Measurements from ENCODE around the gene DDX56.

DNA sequence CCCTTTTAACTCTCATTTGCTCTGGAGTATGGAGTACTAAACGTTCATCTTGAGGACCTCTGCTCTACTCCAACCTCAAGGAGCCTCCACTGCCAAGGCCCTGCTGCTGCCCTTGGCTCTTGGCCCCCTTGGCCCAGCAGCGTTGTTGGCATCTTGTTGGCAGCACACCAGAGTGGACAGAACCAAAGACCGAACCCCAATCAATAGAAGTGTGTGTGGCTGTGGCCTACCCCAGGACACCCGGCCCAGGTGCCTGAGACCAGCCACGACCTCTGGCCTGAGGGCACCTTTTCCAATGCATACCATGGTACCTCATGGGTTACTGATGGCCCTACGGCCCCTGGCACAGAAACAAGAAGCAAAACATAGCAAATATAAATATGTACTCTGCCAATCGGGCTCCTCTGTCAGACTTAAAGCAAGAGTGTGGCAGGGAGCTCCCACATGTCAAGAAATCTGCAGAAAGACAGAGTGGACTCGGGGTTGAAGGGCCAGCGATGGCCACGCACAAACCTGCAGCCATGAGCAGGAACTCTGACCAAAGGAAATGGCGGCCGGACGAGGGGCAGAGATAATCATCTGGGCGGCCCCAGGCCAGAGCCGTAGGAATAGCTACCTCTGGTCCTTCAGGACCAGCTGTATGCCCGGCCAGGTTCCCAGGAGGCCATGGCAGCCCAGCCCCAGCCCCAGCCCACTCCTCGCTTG is 35.5 kb downstream of the DDX56 start:
- no peak for TF ChIP-seq RFX5 (IDR thresholded peaks at IDR 0.05; ENCODE audit: low read depth, low read length)
- no peak for TF ChIP-seq CTCF (conservative IDR thresholded peaks at IDR 0.05; ENCODE audit: low read depth, low read length)
- TF ChIP-seq SMC3 (IDR thresholded peaks at IDR 0.05; ENCODE audit: low read depth, low read length), result no peak
- no peak for TF ChIP-seq BHLHE40 (IDR thresholded peaks at IDR 0.05; ENCODE audit: low read depth, low read length)
- TF ChIP-seq CEBPB (IDR thresholded peaks at IDR 0.05; ENCODE audit: low read depth, low read length), result no peak
